Upper lobe of left lung (tissue), 4 donors: ENCODE results near the gene SYNJ2.

Source experiments
- EP300 ChIP-seq, 4 donors: sonication (generic); formaldehyde crosslinking; IDR thresholded peaks; one replicate each; pipeline ENCODE4 v1.5.1; 2017; ENCODE audit warnings: antibody characterized with exemption in 4 of 4, control low read depth in 2 of 4
- POLR2A ChIP-seq, 4 donors: fragments of 450-650 bp; IDR thresholded peaks; one replicate each; pipeline ENCODE4 v1.5.1; 2016 to 2017; ENCODE audit warnings: antibody characterized with exemption in 4 of 4, mild to moderate bottlenecking in 2 of 4
- POLR2AphosphoS5 ChIP-seq, 2 donors: sonication (generic); formaldehyde crosslinking; IDR thresholded peaks; one replicate each; pipeline ENCODE4 v1.5.1; 2017; ENCODE audit warnings: antibody characterized with exemption in 2 of 2
- TF ChIP-seq, protein P1 (sequence below), 6 experiments: fragments of 450-650 bp in 4 of 6; fragments of 200-600 bp in 2 of 6; sonication (generic) in 2 of 6; IDR thresholded peaks; one replicate each; pipeline ENCODE4 v1.5.1; 2016 to 2019; ENCODE audit warnings: antibody characterized with exemption in 6 of 6

DNA sequence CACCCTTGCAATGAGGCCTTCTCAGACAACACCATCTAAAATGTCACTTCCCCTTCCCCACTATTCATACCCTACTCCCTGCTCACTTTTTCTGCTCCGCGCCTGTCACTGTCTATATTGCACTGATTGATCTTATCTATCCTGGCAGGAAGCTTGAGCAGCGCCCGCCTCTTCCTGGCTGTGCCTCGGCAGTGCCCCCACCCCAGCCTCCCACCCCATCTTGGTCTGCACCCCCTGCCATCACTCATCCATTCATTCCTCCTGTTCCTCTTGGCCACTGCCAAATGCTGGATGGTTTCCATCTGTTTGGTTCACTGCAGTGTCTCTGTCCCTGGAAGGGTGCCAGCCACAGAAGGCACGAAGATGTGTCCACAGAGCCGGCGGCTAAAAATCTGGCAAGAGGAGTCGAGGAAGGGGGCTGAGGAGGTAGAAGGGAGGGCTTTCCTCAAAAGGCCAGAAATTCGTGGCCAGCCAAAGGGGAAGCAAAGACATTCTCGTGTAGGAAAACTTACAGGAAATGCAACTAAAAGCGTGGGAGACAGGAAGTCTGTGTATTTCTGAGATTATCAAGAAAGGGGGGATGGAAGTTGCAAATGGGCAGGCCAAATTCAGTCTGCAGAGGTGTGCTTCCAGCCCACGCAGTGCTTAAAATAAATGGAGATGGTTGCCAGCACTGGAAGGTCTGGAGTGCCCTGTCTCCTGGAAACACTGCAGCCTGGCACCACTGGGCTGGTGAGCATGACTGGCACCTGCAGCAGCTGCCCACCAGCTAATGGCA lies 27.6 kb downstream of the SYNJ2 start:
- TF ChIP-seq, protein P1, sequence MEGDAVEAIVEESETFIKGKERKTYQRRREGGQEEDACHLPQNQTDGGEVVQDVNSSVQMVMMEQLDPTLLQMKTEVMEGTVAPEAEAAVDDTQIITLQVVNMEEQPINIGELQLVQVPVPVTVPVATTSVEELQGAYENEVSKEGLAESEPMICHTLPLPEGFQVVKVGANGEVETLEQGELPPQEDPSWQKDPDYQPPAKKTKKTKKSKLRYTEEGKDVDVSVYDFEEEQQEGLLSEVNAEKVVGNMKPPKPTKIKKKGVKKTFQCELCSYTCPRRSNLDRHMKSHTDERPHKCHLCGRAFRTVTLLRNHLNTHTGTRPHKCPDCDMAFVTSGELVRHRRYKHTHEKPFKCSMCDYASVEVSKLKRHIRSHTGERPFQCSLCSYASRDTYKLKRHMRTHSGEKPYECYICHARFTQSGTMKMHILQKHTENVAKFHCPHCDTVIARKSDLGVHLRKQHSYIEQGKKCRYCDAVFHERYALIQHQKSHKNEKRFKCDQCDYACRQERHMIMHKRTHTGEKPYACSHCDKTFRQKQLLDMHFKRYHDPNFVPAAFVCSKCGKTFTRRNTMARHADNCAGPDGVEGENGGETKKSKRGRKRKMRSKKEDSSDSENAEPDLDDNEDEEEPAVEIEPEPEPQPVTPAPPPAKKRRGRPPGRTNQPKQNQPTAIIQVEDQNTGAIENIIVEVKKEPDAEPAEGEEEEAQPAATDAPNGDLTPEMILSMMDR (IDR thresholded peaks at IDR 0.05) = no peak
- no peak for TF ChIP-seq POLR2A (IDR thresholded peaks at IDR 0.05)
- peak in 1 of 4 donors; percentile 23 for TF ChIP-seq EP300 (IDR thresholded peaks at IDR 0.05)
- no peak for TF ChIP-seq POLR2AphosphoS5 (IDR thresholded peaks at IDR 0.05)
